K562 (cell line): ENCODE measurements around the gene RPS27. TPM values are rescaled to one million over a fixed set of nuclear protein-coding genes. Genes with fewer than 3 reads are reported as not detected.

Source experiments
- CGGBP1 ChIP-seq: fragments of 250-450 bp; sonication (Bioruptor Pico); IDR thresholded peaks from 2 replicates; pipeline ENCODE4 v1.9.0; 2021; ENCODE audit warnings: mild to moderate bottlenecking
- CUX1 ChIP-seq: fragments of 200-800 bp; sonication (Bioruptor generic); IDR thresholded peaks from 2 replicates; pipeline ENCODE4 v1.6.1; 2016; ENCODE audit warnings: missing genetic modification characterization, missing compliant biosample characterization
- HMBOX1 ChIP-seq: sonication (generic); IDR thresholded peaks from 2 replicates; pipeline ENCODE4 v1.6.1; 2016
- LARP7 ChIP-seq: fragments of 450-650 bp; IDR thresholded peaks from 2 replicates; pipeline ENCODE4 v1.6.1; 2016
- LCOR ChIP-seq: sonication (generic); formaldehyde crosslinking; IDR thresholded peaks from 2 replicates; pipeline ENCODE4 v1.8.0; 2022; ENCODE audit warnings: mild to moderate bottlenecking, missing genetic modification reagents
- NR3C1 ChIP-seq: sonication (generic); formaldehyde crosslinking; IDR thresholded peaks from 2 replicates; pipeline ENCODE4 v1.8.1; 2022; ENCODE audit warnings: missing genetic modification reagents
- POLR2A ChIP-seq: fragments of 450-650 bp; conservative IDR thresholded peaks from 2 replicates; pipeline ENCODE4 v1.6.1; 2016
- STAT5B ChIP-seq: fragments of 250-450 bp; sonication (Bioruptor Pico); IDR thresholded peaks from 2 replicates; pipeline ENCODE4 v1.8.0; 2021; ENCODE audit warnings: mild to moderate bottlenecking, inconsistent platforms
- TFAP4 ChIP-seq: sonication (generic); formaldehyde crosslinking; IDR thresholded peaks from 2 replicates; pipeline ENCODE4 v1.8.0; 2022; ENCODE audit warnings: missing genetic modification reagents, mild to moderate bottlenecking, moderate library complexity, borderline replicate concordance
- USF2 ChIP-seq: sonication (generic); formaldehyde crosslinking; IDR thresholded peaks from 2 replicates; pipeline ENCODE4 v1.5.0; 2020; ENCODE audit warnings: missing genetic modification reagents
- WHSC1 ChIP-seq: IDR thresholded peaks from one replicate; pipeline ENCODE4 v1.6.1; 2012; ENCODE audit warnings: low read length, control low read depth, inconsistent platforms
- ZBTB2 ChIP-seq: fragments of 450-650 bp; IDR thresholded peaks from 2 replicates; pipeline ENCODE4 v1.6.1; 2016; ENCODE audit warnings: antibody characterized with exemption
- ZBTB8A ChIP-seq: fragments of 450-650 bp; IDR thresholded peaks from 2 replicates; pipeline ENCODE4 v1.6.1; 2018; ENCODE audit warnings: mild to moderate bottlenecking, moderate library complexity; ENCODE audit not compliant: partially characterized antibody
- ZNF212 ChIP-seq: fragments of 450-650 bp; formaldehyde crosslinking; IDR thresholded peaks from 2 replicates; pipeline ENCODE4 v1.4.0; 2020; ENCODE audit warnings: mild to moderate bottlenecking
- ZNF277 ChIP-seq: fragments of 250-450 bp; sonication (Bioruptor Pico); IDR thresholded peaks from 2 replicates; pipeline ENCODE4 v1.8.0; 2022; ENCODE audit warnings: inconsistent platforms, mild to moderate bottlenecking, moderate library complexity, borderline replicate concordance
- ZNF408 ChIP-seq: fragments of 250-450 bp; sonication (Bioruptor Pico); IDR thresholded peaks from 2 replicates; pipeline ENCODE4 v1.4.0; 2020; ENCODE audit warnings: low read depth, mild to moderate bottlenecking, moderate library complexity
- ZNF561 ChIP-seq: fragments of 450-650 bp; formaldehyde crosslinking; conservative IDR thresholded peaks from 2 replicates; pipeline ENCODE4 v1.4.0; 2020; ENCODE audit warnings: mild to moderate bottlenecking, moderate library complexity
- polyA plus RNA-seq, 8 experiments: library from polyadenylated mRNA; depleted of rRNA in 4 of 8; stranded (reverse) in 5 of 8; unstranded in 3 of 8; fragments of >200 nt; fragmentation: Nextera tagmentation in 2 of 8; fragmentation: Illumina TruSeq in 1 of 8; extraction: Ambion mirVana in 2 of 8; extraction: Trizol in 1 of 8; gene quantifications; 2 replicates each; pipeline versions ENCODE4 v1.2.1 to v1.2.3, GENCODE V29; 2011 to 2014; ENCODE audit warnings: inconsistent platforms in 1 of 8, missing spikeins in 1 of 8
- total RNA-seq, 7 experiments: library from RNA; depleted of rRNA in 6 of 7; stranded (reverse); fragments of >200 nt in 6 of 7; fragmentation: Illumina TruSeq in 2 of 7; extraction: Trizol in 2 of 7; gene quantifications; 2 replicates each; pipeline versions ENCODE4 v1.2.1 to v1.2.3, GENCODE V29; 2011 to 2021; ENCODE audit warnings: low replicate concordance in 1 of 7

RPS27 gene
- total and polyA plus RNA-seq, 9 of the 15 experiments (the other 6 are each of a cell fraction or from before 2014, with no cell fraction given): 2,091 to 9,377 (median 6,706) TPM

- no peak for TF ChIP-seq STAT5B (CRISPR knock-in tag)
- no peak for TF ChIP-seq CUX1 (CRISPR knock-in tag)
- no peak for TF ChIP-seq HMBOX1
- TF ChIP-seq TFAP4: peak; percentile 95
- peak; percentile 93 for TF ChIP-seq LCOR (CRISPR knock-in tag)
- TF ChIP-seq POLR2A: peak; percentile 91
- no peak for TF ChIP-seq WHSC1
- no peak for TF ChIP-seq ZNF212 (CRISPR knock-in tag)
- TF ChIP-seq USF2 (CRISPR knock-in tag): peak; percentile 95
- no peak for TF ChIP-seq ZBTB8A
- TF ChIP-seq LARP7: no peak
- no peak for TF ChIP-seq ZNF277 (CRISPR knock-in tag)
- TF ChIP-seq ZNF408: no peak
- TF ChIP-seq ZNF561 (CRISPR knock-in tag): no peak
- TF ChIP-seq ZBTB2: 0 out of 2 replicates have a peak, but pooled peaks have one; percentile 24
- TF ChIP-seq NR3C1 (CRISPR knock-in tag): no peak
- TF ChIP-seq CGGBP1: no peak
Observed at GRCh38 chr1:153967107-153967999, 23.2 kb upstream of the RPS27 start, which contains the start of gene CREB3L4 (continued).
